ENCODE data around the gene DGLUCY.

Gene DGLUCY

GRCh38 chr14:91154851-91155625, 41.2 kb downstream of the DGLUCY start:
- CTCF ChIA-PET = interaction anchor here (0.6 to 1.9 kb wide), 7 partner anchors 13 to 1189 kb away, joined by 3 to 12 read pairs (median 4); no protein-coding TSS in a partner anchor
- Histone ChIP-seq H3K4me1 (ENCODE audit: control insufficient read depth, insufficient read depth, low read length) (peaks cover 6% of the 10 kb centered on the region), H3K27ac (ENCODE audit: extremely low read depth, low read depth, low read length) (peak overlapping the region; percentile 76)
- TF ChIP-seq ZNF654 (tag by site-specific recombination; IDR thresholded peaks at IDR 0.05; ENCODE audit: low read depth) (no peak), SP2 (tag by site-specific recombination; IDR thresholded peaks at IDR 0.05) (no peak), TCF7L2 (IDR thresholded peaks at IDR 0.05; ENCODE audit: borderline replicate concordance, low read depth, low read length) (no peak), YY1 (tag by site-specific recombination; IDR thresholded peaks at IDR 0.05) (no peak), ZNF558 (tag by site-specific recombination; IDR thresholded peaks at IDR 0.05) (peak; percentile 60; the same call in 1 of the 2 replicates), ZSCAN16 (tag by site-specific recombination; IDR thresholded peaks at IDR 0.05) (peak; percentile 61), PRDM2 (tag by site-specific recombination; IDR thresholded peaks at IDR 0.05; ENCODE audit: borderline replicate concordance) (no peak), OSR2 (tag by site-specific recombination; IDR thresholded peaks at IDR 0.05) (peak; percentile 91), ZNF792 (tag by site-specific recombination; IDR thresholded peaks at IDR 0.05) (no peak), ZFP3 (tag by site-specific recombination; IDR thresholded peaks at IDR 0.05; ENCODE audit: low read depth) (no peak), ZNF501 (tag by site-specific recombination; IDR thresholded peaks at IDR 0.05) (peak; percentile 68; the same call in 1 of the 2 replicates), ZNF10 (tag by site-specific recombination; IDR thresholded peaks at IDR 0.05) (peak; percentile 52; the same call in 1 of the 2 replicates), ZNF830 (tag by site-specific recombination; IDR thresholded peaks at IDR 0.05; ENCODE audit: low read depth) (no peak), ZNF292 (tag by site-specific recombination; IDR thresholded peaks at IDR 0.05; ENCODE audit: borderline replicate concordance, low read depth) (no peak), ZNF266 (tag by site-specific recombination; IDR thresholded peaks at IDR 0.05; ENCODE audit: low read depth) (no peak), HOXA7 (CRISPR knock-in tag; IDR thresholded peaks at IDR 0.05; ENCODE audit: borderline replicate concordance) (no peak), ZNF146 (tag by site-specific recombination; IDR thresholded peaks at IDR 0.05) (0 out of 2 replicates have a peak, but pooled peaks have one; percentile 15), GFI1B (tag by site-specific recombination; IDR thresholded peaks at IDR 0.05) (no peak), MEIS1 (CRISPR knock-in tag; IDR thresholded peaks at IDR 0.05; ENCODE audit: borderline replicate concordance) (no peak), ZNF514 (tag by site-specific recombination; IDR thresholded peaks at IDR 0.05) (no peak), ZNF26 (tag by site-specific recombination; IDR thresholded peaks at IDR 0.05) (no peak), ZBTB49 (tag by site-specific recombination; IDR thresholded peaks at IDR 0.05; ENCODE audit: low read depth) (no peak), ZNF274 (IDR thresholded peaks at IDR 0.05; ENCODE audit: low read length) (no peak), ZNF274 (tag by site-specific recombination; IDR thresholded peaks at IDR 0.05; ENCODE audit: borderline replicate concordance) (no peak), SETDB1 (IDR thresholded peaks at IDR 0.05; ENCODE audit: insufficient read length, low read length) (no peak), ZNF664 (tag by site-specific recombination; IDR thresholded peaks at IDR 0.05) (no peak), ZXDB (tag by site-specific recombination; IDR thresholded peaks at IDR 0.05) (peak; percentile 97), ZNF645 (tag by site-specific recombination; IDR thresholded peaks at IDR 0.05) (no peak)

More at GRCh38 chr14:91154851-91155625, 41.2 kb downstream of the DGLUCY start:
- H3K36me3 ChIP-seq (ENCODE audit: control insufficient read depth in 2 of 2, insufficient read depth in 1 of 2, low read length in 2 of 2) = peaks cover 0 to 10% of the 10 kb centered on the region in 2 experiments; a peak in 2 of 3 replicates
- H3K4me3 ChIP-seq (ENCODE audit: low read depth, low read length) = no peak overlapping the region
- no peaks in the 10 kb centered on the region for H3K9me3 ChIP-seq (ENCODE audit: control insufficient read depth, insufficient read depth, low read depth, low read length)
- POLR2A ChIA-PET = interaction anchor here (0.7 kb wide), 1 partner anchor 201 kb away, joined by 4 read pairs; no protein-coding TSS in a partner anchor
